Lung microvascular endothelial cell (primary cell): Measurements from ENCODE around the gene WAPL. TPM values are rescaled to one million over a fixed set of nuclear protein-coding genes. Genes with fewer than 3 reads are reported as not detected.
A peak's percentile ranks its signal among the peaks of the same experiment; 100 is the strongest.
"Not testable (repeated sequence)": the region's sequence is repeated elsewhere in the genome, so short reads cannot be mapped to it uniquely, and the experiment has no call there.

Source experiments
- DNase-seq, 2 donors: peaks; one replicate each; pipeline versions ENCODE4 v3.0.0 to v3.0.0-alpha.2; 2010; ENCODE audit warnings: low read depth in 2 of 2
- total RNA-seq: library from RNA; depleted of rRNA; stranded (reverse); fragments of >200 nt; gene quantifications from 2 replicates; pipeline ENCODE4 v1.2.1, GENCODE V29; 2014

Gene WAPL
- total RNA-seq, 1 donor from 2014 or later = 40.5 TPM

GRCh38 chr10:86390337-86391120 lies 131.1 kb downstream of the WAPL start:
- DNase-seq = no peak

- DNase-seq = peak in 1 of 2 donors; percentile 40
Observed at GRCh38 chr10:86389441-86390193, 132.0 kb downstream of the WAPL start.

DNA sequence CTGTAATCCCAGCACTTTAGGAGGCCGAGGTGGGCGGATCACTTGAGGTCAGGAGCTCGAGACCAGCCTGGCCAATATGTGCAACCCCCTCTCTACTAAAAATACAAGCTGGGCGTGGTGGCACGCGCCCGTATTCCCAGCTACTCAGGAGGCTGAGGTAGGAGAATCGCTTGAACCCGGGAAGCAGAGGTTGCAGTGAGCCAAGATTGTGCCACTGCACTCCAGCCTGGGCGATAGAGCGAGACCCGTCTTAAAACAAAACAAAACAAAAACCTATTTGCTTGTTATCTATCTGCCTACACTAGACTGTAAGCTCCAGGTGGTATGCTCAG lies 132.5 kb downstream of the WAPL start:
- not testable (repeated sequence) for DNase-seq

GRCh38 chr10:86388119-86388704 lies 133.4 kb downstream of the WAPL start:
- DNase-seq = no peak

- no peak for DNase-seq
Observed at GRCh38 chr10:86387178-86387794, 134.3 kb downstream of the WAPL start.

- no peak for DNase-seq
Observed at GRCh38 chr10:86385806-86386205, 135.8 kb downstream of the WAPL start.

Other genes with a start within 250 kb of the WAPL start
- gene GRID1, start 155.0 kb downstream of the WAPL start, total RNA-seq = under 0.01 TPM in 1 of 2 replicates, not detected in the other
- gene OPN4, start 132.8 kb upstream of the WAPL start, total RNA-seq = not detected in 2 replicates
- not detected in 2 replicates for gene LDB3, start 146.7 kb upstream of the WAPL start, total RNA-seq
- 0.20 and 0.65 TPM in 2 replicates for gene BMPR1A, start 234.8 kb upstream of the WAPL start, total RNA-seq